Measurements from ENCODE around the gene ZNF367. TPM values are rescaled to one million over a fixed set of nuclear protein-coding genes. Genes with fewer than 3 reads are reported as not detected.

Gene ZNF367
- total and polyA plus RNA-seq, 4 donors, result 0.36 to 18.1 (median 2.0) TPM

DNA sequence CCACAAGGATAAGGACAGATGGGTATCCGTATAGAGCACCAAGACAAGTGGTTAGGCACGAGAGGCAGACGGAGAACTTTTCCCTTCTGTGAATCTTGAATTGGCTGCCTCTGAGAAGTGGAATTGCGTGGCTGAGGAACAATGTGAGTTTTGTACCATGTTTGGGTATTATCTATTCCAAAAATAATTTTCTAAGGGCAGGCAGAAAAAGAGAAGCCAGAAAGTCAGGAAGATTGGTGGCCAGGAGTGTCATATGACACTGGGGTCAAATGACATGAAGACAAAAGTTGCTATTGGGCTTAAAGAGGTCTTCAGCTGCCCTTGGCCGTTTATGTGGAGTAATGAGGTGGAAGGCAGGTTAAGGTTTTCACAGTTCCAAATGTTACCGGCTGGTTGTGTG lies 46.3 kb upstream of the ZNF367 start:
- WGBS, result 92% methylated on average over 6 of the region's 6 CpGs
- no peaks in the 10 kb centered on the region for H3K9me3 ChIP-seq (ENCODE audit: control insufficient read depth in 4 of 4, low read length in 3 of 4)
- H3K36me3 ChIP-seq (ENCODE audit: control insufficient read depth in 4 of 4, insufficient read depth in 3 of 4, low read depth in 1 of 4, low read length in 3 of 4), result no peaks in the 10 kb centered on the region
- TF ChIP-seq RAD21 (IDR thresholded peaks at IDR 0.05) (no peak), HNF4A (conservative IDR thresholded peaks at IDR 0.05) (no peak), RXRA (IDR thresholded peaks at IDR 0.05) (no peak), TAF1 (conservative IDR thresholded peaks at IDR 0.05) (no peak)
- TF ChIP-seq, protein P1, sequence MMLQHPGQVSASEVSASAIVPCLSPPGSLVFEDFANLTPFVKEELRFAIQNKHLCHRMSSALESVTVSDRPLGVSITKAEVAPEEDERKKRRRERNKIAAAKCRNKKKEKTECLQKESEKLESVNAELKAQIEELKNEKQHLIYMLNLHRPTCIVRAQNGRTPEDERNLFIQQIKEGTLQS (IDR thresholded peaks at IDR 0.05), result no peak
- TF ChIP-seq, protein P2, sequence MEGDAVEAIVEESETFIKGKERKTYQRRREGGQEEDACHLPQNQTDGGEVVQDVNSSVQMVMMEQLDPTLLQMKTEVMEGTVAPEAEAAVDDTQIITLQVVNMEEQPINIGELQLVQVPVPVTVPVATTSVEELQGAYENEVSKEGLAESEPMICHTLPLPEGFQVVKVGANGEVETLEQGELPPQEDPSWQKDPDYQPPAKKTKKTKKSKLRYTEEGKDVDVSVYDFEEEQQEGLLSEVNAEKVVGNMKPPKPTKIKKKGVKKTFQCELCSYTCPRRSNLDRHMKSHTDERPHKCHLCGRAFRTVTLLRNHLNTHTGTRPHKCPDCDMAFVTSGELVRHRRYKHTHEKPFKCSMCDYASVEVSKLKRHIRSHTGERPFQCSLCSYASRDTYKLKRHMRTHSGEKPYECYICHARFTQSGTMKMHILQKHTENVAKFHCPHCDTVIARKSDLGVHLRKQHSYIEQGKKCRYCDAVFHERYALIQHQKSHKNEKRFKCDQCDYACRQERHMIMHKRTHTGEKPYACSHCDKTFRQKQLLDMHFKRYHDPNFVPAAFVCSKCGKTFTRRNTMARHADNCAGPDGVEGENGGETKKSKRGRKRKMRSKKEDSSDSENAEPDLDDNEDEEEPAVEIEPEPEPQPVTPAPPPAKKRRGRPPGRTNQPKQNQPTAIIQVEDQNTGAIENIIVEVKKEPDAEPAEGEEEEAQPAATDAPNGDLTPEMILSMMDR (IDR thresholded peaks at IDR 0.05; ENCODE audit: low read depth, low read length, missing input control), result no peak
- TF ChIP-seq, protein P3, sequence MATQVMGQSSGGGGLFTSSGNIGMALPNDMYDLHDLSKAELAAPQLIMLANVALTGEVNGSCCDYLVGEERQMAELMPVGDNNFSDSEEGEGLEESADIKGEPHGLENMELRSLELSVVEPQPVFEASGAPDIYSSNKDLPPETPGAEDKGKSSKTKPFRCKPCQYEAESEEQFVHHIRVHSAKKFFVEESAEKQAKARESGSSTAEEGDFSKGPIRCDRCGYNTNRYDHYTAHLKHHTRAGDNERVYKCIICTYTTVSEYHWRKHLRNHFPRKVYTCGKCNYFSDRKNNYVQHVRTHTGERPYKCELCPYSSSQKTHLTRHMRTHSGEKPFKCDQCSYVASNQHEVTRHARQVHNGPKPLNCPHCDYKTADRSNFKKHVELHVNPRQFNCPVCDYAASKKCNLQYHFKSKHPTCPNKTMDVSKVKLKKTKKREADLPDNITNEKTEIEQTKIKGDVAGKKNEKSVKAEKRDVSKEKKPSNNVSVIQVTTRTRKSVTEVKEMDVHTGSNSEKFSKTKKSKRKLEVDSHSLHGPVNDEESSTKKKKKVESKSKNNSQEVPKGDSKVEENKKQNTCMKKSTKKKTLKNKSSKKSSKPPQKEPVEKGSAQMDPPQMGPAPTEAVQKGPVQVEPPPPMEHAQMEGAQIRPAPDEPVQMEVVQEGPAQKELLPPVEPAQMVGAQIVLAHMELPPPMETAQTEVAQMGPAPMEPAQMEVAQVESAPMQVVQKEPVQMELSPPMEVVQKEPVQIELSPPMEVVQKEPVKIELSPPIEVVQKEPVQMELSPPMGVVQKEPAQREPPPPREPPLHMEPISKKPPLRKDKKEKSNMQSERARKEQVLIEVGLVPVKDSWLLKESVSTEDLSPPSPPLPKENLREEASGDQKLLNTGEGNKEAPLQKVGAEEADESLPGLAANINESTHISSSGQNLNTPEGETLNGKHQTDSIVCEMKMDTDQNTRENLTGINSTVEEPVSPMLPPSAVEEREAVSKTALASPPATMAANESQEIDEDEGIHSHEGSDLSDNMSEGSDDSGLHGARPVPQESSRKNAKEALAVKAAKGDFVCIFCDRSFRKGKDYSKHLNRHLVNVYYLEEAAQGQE (IDR thresholded peaks at IDR 0.05), result no peak
- H3K4me1 ChIP-seq (ENCODE audit: control insufficient read depth in 4 of 4, insufficient read depth in 4 of 4, low read length in 3 of 4), result no peaks in the 10 kb centered on the region
- H3K27ac ChIP-seq (ENCODE audit: low read depth in 1 of 2, low read length in 2 of 2), result no peak overlapping the region
- no peaks in the 10 kb centered on the region for H3K27me3 ChIP-seq (ENCODE audit: control insufficient read depth in 4 of 4, insufficient read depth in 4 of 4, low read length in 3 of 4)
- H3K9ac ChIP-seq (ENCODE audit: low read depth in 1 of 2, low read length in 2 of 2), result no peak overlapping the region
- no peak overlapping the region for H3K4me3 ChIP-seq (ENCODE audit: low read depth in 1 of 3, low read length in 3 of 3)
- no peak for DNase-seq (ENCODE audit: low spot score)

DNA sequence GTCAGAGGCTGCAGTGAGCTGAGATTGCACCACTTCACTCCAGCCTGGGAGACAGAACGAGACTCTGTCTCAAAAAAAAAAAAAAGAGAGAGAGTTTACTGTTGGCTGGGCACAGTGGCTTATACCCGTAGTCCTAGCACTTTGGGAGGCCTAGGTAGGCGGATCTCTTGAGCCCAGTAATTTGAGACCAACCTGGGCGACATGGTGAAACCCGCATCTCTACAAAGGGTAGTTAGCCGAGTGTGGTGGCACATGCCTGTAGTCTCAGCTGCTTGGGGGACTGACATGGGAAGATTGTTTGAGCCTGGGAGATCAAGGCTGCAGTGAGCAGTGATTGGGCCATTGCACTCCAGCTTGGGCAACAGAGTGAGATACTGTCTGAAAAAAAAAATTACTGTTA lies 44.4 kb upstream of the ZNF367 start:
- no peak for TF ChIP-seq FOXA1 (IDR thresholded peaks at IDR 0.05)
- TF ChIP-seq EGR1 (IDR thresholded peaks at IDR 0.05; ENCODE audit: low read depth in 2 of 2), result no peak
- TF ChIP-seq, protein P4, sequence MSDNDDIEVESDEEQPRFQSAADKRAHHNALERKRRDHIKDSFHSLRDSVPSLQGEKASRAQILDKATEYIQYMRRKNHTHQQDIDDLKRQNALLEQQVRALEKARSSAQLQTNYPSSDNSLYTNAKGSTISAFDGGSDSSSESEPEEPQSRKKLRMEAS (IDR thresholded peaks at IDR 0.05), result no peak
- no peak for TF ChIP-seq HNF4A (conservative IDR thresholded peaks at IDR 0.05)
- no peak for TF ChIP-seq GABPA (IDR thresholded peaks at IDR 0.05 in 1 of 2, conservative IDR thresholded peaks at IDR 0.05 in 1 of 2)
- TF ChIP-seq TAF1 (conservative IDR thresholded peaks at IDR 0.05), result no peak
- TF ChIP-seq JUND (IDR thresholded peaks at IDR 0.05), result no peak
- TF ChIP-seq RXRA (IDR thresholded peaks at IDR 0.05), result no peak
- TF ChIP-seq SP1 (IDR thresholded peaks at IDR 0.05), result no peak
- no peak for TF ChIP-seq NR2F2 (IDR thresholded peaks at IDR 0.05)
- Histone ChIP-seq H3K36me3 (ENCODE audit: control insufficient read depth in 4 of 4, insufficient read depth in 3 of 4, low read depth in 1 of 4, low read length in 3 of 4) (no peaks in the 10 kb centered on the region), H3K4me3 (ENCODE audit: low read depth in 1 of 3, low read length in 3 of 3) (no peak overlapping the region), H3K9me3 (ENCODE audit: control insufficient read depth in 4 of 4, low read length in 3 of 4) (no peaks in the 10 kb centered on the region), H3K9ac (ENCODE audit: low read depth in 1 of 2, low read length in 2 of 2) (no peak overlapping the region), H3K4me1 (ENCODE audit: control insufficient read depth in 4 of 4, insufficient read depth in 4 of 4, low read length in 3 of 4) (no peaks in the 10 kb centered on the region), H3K27ac (ENCODE audit: low read depth in 1 of 2, low read length in 2 of 2) (no peak overlapping the region), H3K27me3 (ENCODE audit: control insufficient read depth in 4 of 4, insufficient read depth in 4 of 4, low read length in 3 of 4) (no peaks in the 10 kb centered on the region)
- DNase-seq (ENCODE audit: low spot score), result no peak
- WGBS, result 97% methylated on average over 6 of the region's 6 CpGs
